Fibroblast of skin of abdomen (primary cell): Measurements from ENCODE around the gene EXOC1L. TPM values are rescaled to one million over a fixed set of nuclear protein-coding genes. Genes with fewer than 3 reads are reported as not detected.

Source experiments
- DNase-seq: peaks from one replicate; pipeline ENCODE4 v3.0.0-alpha.2; 2013
- polyA plus RNA-seq, 2 experiments: library from polyadenylated mRNA; unstranded; fragments of 120-200 nt; gene quantifications; one replicate each; pipeline ENCODE4 v1.2.1, GENCODE V29; 2013; ENCODE audit not compliant: insufficient read length in 2 of 2

The EXOC1L gene, protein sequence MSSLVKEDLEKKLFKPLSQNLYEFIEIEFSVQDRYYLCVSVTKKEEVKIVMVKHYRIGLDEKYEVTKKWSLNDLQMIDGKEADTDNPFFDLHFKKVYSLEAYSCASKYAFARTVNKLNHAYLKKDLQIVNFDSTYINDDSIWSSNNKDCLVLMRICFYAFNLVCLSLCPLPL
- polyA plus RNA-seq (2013, experiment 1 of 2; ENCODE audit: insufficient read length): not detected
- polyA plus RNA-seq (2013, experiment 2 of 2; ENCODE audit: insufficient read length): not detected

DNA sequence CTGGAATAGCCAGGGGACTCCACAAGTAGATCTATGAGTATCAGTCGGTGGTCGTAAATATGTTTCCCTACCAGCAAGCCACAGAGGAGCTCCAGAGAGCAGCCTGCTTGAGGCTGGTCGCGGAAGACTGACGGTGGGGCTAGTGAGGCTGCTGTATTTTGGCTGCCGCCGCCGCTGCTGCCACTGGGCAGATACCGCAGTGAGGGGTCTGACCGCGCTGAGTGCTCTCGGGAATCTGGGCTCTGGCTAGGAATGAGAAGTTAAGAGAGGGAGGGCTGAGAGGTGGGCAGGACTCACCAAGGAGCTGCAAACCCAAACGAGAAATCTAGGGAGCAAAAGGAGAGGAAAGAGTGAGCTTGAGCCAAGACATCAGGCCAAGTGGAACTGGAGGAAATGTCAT lies at the start of gene EXOC1L:
TSS of gene EXOC1L (plus strand) at position 157 of the 400 bp plus-strand sequence. CDS start at position 394, 237 bp downstream.
- peak; percentile 31 for DNase-seq

DNA sequence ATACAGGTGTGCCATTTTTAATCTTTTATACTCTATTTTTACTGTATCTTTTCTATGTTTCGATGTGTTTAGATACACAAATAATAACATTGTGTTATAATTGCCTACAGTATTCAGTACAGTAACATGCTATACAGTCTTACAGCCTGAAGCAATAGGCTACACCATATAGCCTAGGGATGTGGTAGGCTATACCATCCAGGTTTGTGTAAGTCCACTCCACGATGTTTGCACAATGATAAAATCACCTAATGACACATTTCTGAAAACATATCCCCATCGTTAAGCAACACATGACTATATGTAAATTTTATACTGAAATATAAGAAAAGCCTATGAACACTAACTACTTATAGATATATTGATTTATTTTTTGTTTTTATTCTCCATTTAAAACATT lies 48.9 kb upstream of the EXOC1L start:
- DNase-seq: no peak

DNA sequence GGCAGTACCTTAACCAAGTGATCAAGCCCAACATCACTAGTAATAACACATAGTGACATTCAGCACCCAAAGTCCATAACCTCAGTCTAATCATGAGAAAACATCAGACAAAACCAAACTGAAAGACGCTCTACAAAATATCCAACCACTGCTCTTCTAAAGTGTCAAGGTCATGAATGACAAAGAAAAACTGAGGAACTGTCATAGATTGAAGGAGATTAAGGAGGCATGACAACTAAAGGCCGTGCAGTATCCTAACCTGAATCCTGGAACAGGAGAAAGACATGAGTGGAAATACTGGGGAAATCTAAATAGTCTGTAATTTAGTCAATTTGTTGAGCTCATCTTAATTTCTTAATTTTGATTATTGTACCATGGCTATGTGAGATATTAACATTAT lies 38.2 kb upstream of the EXOC1L start:
- no peak for DNase-seq

DNA sequence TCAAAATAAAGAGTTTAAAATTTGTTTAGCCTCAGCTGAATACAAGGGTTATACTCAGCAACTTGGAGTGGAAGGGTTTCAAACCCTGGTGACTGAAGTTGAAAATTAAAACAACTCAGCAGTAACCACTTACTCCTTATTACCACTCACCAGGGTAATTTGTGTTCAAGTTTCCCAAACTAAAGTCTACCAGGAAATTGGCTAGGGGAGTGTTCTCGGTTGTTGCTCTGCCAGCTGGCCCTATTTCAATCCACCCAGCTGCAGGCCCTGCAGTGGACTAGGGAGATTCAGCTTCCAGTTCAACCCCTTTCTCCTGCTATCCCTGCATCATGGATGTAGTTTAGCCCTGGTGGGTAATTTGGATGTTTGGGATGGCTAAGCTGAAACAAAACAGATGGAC lies 37.8 kb upstream of the EXOC1L start:
- no peak for DNase-seq

DNA sequence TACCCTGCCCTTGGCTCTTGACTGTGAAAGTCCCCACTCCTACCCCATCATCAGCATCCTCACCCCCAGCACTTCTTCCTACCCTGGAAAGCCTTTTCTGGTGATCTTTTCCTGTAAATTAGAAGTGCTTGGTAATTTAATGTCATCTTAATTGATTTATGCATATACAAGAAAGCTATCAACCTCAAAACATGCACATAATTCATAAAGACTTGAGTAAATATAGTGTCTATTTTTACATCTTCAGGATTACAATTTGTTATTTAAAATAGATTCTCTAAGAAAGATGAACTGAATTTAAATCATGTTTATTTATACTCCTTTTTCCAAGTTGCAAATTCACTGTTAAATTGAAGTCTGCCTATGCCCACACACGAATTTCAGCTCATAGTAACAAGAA lies 36.0 kb upstream of the EXOC1L start:
- no peak for DNase-seq

DNA sequence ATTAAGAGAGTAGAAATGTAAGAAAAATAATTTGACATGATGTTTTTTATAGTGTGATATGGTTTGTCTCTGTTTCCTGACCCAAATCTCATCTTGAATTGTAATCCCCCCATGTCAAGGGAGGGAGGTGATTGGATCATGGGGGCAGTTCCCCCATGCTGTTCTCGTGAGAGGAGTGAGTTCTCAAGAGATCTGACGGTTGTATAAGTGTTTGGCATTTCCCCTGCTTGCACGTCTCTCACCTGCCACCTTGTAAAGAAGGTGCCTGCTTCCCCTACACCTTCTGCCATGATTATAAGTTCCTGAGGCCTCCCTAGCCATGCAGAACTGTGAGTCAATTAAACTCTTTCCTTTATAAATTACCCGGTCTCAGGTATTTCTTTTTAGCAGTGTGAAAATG lies 34.8 kb upstream of the EXOC1L start:
- no peak for DNase-seq

DNA sequence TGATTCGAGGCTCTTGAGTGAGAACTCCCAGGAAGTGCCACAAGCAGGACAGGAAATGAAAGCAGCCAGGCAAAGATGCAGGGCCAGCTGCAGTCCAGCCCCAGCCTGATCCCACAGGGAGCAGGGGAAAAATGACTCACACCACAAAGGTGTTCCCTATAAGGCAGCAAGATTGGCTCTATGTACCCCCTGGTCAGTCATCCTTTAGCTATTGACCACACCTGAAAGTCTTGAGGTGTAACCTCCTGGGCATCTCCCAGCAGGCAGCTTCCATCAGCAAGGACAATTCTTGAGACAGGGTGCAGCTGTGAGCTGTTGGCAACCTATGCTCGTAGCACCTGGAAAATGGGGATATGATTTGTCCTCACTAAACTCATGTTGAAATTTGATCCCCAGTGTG lies 27.9 kb upstream of the EXOC1L start:
- DNase-seq: peak; percentile 2

DNA sequence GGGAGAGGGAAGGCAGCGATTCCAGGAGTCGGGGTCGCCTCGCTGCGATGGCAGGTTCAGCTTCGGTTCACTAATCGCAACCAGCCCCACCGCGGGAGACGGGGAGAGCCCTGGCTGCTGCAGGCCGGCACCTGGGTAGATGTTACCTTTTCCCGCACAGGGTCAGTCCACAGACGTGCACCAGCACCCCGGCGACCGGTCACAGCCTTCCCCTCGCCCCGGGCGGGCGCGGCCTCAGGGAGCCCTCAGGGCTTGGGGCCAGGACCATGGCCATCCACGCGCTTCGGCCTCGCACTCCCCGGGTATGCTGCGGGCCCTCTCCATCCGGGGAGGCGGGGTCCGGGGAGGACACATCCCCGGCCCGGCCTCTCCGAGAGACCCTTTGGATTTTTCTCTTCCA lies 26.1 kb upstream of the EXOC1L start:
- no peak for DNase-seq

DNA sequence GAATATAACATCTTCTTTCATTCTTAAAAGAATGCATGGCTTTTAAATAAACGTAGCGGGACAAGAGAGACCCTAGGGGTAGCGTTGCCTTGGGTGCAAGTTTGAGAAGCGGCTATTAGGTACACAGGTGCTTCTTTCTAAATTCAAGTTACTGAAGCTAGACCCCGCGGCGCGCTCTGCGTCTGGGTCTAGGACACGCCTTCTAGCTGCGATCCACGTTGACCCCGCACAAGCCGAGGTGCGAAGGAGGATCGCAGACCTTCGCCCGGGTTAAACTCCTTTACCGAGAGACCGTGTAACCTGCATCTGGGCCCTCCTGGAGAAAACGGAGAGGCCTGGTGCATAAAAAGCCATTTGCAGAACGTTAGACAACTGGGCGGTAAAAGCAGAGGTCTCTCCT lies 25.5 kb upstream of the EXOC1L start:
- DNase-seq: no peak

DNA sequence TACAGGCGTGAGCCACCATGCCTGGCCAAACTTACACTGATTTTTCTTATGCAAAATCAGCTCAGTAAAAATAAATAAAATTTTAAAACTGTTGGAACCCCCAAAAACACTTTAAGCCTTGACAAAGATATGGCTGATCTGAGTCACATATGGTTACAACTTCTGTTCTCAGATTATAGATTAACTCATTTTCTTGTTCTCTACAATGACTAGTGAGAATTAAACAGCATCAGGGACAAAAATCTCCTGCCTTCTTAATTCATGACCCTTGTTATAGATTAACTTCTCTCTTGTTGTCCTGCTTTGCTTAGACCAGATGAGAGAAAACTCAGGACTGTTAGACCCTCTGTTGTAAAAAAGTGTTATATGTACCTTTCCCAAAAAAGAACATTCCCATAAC lies 24.2 kb upstream of the EXOC1L start:
- DNase-seq: no peak

DNA sequence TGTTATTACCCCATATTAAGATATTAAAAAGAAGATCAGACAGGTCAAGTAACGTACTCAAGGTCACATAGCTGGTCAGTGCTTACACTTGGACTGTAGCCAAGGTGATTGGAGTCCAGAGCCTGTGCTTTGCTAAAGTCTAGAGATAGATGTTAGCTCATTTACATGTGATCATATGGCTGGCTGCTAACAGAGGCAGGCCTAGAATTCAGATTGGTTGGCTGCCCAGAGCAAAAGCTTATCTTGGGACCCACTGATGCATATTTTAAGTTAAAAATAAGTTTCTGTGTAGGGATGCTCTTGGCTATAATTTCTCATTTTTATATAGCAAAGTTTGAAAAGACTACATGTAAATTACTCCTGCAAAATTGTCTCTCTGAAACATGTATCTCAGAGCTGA lies 18.1 kb upstream of the EXOC1L start:
- no peak for DNase-seq

DNA sequence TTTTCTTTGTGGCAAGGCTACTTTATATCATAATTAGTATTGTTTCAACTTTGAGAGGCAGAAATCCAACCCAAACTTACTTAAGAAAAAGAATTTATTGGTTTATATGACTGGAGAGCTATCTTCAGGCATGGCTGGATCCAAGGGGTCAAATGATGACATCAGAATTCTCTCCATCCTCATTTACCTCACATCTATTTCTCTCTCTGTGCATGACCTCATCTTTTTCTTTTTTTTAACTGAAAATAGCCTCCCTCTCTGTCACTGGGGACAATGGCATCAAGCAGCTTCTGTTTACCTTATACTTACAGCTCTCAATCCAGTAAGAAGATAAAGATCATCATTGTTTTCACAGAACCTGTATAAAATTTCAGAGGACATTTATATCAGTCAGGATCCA lies 12.0 kb upstream of the EXOC1L start:
- DNase-seq: no peak

DNA sequence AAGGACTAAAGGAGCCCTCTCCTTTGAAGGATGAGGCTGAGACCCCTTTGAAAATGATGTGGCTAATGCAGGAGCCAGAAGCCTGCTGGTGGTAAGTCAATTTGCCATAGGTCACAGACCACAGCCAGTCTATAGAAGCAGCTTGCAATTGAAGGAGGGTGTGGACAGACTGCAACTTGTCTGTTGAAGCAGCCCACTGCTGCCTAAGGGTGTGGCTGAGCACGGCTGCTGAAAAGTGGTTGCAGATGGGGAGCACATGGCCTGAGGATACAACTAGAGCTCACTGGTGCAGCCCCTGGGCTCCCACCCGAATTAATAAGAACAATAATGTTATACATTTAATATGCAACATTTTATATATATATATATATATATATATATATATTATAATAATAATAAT lies 11.4 kb upstream of the EXOC1L start:
- no peak for DNase-seq

DNA sequence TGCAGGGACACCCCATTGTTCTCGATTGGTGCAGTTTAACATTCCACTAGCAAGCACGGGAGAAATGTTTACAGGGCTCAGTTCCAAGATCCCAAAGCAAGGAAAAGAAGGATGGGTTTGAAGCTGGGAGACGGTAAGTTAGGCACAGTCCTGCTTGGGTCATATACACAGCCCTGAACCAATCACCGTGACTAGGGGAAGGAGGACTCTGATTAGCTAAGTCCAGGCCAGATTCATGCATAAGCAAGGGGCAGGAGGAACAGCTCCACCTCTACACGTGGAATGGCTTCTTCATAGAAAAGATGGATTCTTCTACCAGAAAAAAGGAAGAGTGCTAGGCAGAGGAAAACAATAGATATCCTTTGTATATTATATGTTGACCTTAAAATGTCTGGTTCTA lies 11.0 kb upstream of the EXOC1L start:
- DNase-seq: no peak

DNA sequence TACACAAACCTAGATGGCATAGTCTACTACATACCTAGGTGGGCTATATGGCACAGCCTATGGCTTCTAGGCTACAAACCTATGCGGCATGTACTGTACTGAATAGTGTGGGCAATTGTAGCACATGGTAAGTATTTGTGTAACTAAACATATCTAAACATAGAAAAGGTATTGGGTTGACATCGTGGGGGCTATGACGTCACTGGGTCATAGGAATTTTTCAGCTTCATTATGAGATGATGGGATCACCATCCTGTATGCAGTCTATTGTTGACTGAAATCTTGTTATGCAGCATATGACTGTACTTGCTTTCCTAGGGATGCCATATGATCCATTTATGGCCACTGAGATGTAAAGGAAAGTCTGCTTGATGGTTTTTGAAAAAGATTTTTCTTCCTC lies 1.9 kb upstream of the EXOC1L start:
- DNase-seq: no peak

DNA sequence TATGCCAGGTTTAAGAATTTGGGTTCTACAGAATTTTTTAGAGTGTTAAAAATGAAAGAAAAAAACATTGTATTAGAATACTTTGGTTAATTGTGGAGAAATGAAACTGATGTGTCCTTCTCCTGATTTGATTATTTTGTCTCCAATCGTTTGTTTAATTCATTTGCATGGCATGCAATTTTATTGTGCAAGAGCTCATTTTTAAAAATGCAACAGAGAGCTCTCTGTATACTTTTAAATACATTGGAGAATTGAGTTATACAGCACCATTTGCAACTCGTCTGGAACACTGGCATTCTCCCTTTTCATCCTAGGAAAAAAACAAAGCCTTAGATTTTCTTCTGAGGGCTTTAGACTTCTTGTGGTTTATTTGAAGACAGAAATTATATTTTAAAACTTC lies 689 bp downstream of the EXOC1L start:
- DNase-seq: no peak

DNA sequence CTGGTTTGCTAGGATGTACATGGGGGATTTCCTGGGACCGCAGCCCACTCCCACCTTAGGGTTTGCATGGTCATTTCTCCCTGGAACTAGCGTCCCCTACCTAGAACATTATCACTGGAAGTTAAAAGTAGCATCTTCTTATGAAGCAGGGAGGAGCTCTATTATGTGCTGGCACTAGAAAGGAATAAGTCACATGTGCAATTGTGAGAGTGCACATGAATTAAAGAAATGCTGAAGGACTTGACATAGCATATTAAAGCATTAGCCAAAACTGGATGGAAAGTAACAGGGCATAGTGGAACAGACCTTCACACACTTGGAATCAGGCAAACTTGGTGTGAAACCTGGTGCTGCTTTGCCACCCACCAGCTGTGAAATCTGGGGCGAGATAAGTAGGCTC lies 2.7 kb downstream of the EXOC1L start:
- no peak for DNase-seq

DNA sequence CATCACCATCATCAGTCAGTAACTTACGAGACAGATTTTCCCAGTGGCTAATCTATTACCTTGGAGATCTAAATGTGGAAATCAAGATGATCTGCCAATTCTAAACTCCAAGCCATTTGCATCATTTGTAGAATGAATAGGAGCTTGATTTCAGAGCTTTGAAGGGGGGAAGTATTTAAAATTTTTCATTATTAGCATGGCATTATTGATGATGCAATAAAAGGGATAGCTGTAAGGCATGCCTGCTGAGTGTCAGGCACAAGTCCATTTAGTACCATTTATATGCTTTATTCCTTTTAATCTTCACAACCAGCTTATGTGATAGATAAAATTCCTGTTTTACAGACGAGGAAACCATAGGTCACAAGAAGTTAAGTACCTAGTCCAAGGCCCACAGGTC lies 5.3 kb downstream of the EXOC1L start:
- DNase-seq: no peak

DNA sequence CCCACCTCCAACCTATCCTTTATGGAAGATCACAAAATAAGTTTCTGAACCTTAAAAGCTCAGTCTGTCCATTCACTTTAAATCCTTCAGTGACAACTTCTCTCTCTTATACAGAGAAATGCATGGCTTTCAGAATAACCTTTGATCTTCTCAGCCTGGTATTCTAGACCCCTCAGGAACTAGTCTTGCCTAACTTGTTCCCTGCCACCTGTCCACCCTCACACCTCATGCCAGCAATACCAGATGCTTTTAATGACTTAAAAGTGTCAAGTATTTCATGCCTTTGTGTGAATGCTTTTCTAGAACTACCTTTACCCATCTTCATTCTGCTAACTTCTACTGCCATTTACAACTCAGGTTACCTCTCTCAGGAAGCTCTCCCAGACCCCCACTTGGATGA lies 7.4 kb downstream of the EXOC1L start:
- DNase-seq: no peak

DNA sequence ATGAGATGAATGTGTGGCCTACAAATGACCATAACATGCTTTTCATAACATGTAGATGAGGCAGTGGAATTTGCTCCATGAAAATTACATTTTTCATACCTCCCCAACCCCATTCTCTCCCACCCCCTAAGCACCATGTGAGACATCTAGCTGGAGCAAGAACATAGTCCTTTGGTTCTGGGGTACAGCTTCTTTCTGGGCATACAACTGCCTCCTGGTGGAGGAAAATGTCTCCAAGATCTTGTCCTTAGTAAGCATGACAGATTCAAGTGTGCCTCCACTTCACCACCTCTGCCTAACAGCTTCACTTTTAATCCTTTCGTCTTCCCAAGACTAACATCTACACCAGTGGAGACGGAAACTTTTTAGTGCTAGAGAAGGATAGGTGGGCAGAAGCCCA lies 8.0 kb downstream of the EXOC1L start:
- DNase-seq: no peak

DNA sequence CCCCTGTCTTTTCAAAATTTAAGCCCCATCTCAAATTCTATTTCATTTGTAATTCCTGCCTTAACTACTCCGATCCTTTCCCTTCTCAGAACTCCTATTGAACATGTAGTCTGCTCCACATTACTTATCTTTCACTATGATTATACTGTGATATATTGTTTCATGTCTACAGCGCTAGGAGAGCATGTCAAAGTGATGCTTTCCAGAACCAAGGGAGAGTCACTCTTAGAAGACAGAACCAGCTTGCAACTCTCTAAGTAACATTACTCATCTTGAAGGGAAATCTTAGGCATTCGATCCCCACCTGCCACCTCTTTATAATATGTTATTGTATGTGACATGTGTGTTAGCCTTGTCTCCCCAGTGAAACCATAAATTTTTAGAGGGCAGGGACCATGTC lies 10.5 kb downstream of the EXOC1L start:
- DNase-seq: no peak

DNA sequence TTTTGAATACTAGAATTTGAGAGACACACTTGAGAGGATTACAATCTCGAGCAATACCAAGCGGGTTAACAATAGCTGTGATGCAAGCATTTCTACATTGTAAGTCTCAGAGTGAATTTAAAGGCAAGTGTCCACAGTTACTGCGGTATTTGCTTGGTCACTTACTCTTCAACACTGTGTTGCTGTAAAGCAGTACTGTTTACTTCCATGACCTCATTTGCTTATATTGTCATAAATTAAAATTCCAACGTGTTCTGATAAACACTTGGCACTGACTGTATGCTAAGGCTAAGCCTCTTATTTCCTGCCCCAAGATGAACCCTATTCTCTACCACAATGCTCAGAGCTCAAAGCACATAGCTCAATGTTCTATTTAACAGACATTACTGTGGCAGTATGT lies 11.1 kb downstream of the EXOC1L start:
- DNase-seq: no peak

DNA sequence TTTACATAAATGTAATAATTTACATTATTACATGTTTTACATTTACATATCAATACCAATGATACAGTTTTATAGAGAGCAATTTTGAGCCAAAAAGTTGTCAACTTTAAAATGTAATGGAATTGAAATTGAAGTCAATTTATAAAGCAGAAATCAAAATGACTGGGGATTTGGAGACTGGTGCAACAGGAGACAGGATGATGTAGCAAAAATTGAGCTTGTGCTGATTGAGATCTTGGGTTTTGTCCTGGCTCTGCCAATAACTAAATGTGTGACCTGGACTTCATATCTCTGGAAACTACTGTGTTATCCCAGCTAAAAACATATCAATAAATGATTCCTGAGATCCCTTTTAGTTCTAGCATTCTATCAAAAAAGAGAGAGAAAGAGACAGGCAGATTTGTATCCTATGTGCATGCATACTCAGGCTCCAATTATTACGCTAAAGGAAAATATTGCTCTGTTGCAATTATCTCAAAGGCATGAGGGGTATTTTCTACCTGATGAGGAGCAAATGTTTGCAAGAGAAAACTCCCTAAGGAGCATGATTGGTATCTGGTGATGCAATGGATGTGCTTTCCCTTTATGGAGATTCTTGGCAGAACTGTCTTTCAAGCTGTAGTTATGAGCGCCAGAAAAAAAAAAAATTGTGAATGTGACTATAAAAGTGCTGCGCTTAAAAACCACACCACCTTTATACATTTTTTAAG lies 14.7 kb downstream of the EXOC1L start:
- no peak for DNase-seq

DNA sequence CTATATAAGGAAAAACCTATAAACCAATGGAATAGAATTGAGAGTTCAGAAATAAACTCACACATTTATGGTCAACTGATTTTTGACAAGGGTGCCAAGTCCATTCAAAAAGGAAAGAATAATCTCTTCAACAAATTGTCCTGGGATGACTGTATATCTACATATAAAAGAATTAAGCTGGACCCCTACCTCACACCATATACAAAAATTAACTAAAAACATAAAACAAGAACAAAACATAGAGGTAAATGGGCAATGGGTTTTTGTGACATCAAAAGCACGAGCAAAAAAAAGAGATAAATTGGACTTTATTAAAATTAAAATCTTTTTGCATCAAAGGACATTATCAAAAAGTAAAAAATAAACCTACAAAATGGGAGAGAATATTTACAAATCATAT lies 18.3 kb downstream of the EXOC1L start:
- DNase-seq: no peak

DNA sequence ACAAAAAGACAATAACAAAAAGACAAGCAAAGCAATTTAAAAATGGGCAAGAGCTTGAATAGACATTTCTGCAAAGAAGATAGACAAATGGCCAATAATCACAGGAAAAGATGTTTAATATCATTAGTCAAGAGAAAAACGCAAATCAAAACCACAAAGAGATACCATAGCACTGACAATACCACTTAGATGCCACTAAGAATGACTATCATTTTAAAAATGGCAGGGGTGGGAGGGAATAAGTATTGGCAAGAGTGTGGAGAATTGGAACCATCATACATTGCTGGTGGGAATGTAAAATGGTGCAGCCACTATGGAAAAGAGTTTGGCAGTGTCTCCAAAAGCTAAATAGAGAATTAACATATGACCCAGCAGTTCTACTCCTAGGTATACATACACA lies 18.8 kb downstream of the EXOC1L start:
- DNase-seq: peak; percentile 13
